Uterus (tissue), 4 donors: ENCODE results near the gene CD96. TPM values are rescaled to one million over a fixed set of nuclear protein-coding genes. Genes with fewer than 3 reads are reported as not detected.

Experiments
- DNase-seq, 2 donors: peaks; one replicate each; pipeline ENCODE4 v3.0.0-alpha.2; 2019 to 2020
- H3K27ac ChIP-seq, 2 donors: fragments of 200-600 bp; sonication (generic); 1 replicate in 1 of 2; 2 replicates in 1 of 2; pipeline ENCODE4 v1.5.1; 2016 to 2018
- H3K27me3 ChIP-seq, 2 donors: fragments of 200-600 bp; sonication (generic); one replicate each; pipeline ENCODE4 v1.5.1; 2018 to 2019; ENCODE audit warnings: control low read depth in 1 of 2
- H3K36me3 ChIP-seq, 2 donors: fragments of 200-600 bp; sonication (generic); one replicate each; pipeline ENCODE4 v1.5.1; 2019; ENCODE audit warnings: control low read depth in 1 of 2
- H3K4me1 ChIP-seq, 2 donors: fragments of 200-600 bp; sonication (generic); one replicate each; pipeline ENCODE4 v1.5.1; 2018 to 2019; ENCODE audit warnings: control low read depth in 1 of 2
- H3K4me3 ChIP-seq, 2 donors: fragments of 200-600 bp; sonication (generic); 1 replicate in 1 of 2; 2 replicates in 1 of 2; pipeline ENCODE4 v1.5.1; 2018 to 2019; ENCODE audit warnings: mild to moderate bottlenecking in 1 of 2
- H3K9me3 ChIP-seq, 2 donors: fragments of 200-600 bp; sonication (generic); one replicate each; pipeline ENCODE4 v1.5.1; 2019; ENCODE audit warnings: control low read depth in 1 of 2
- POLR2A ChIP-seq, 2 donors: fragments of 450-650 bp; IDR thresholded peaks; one replicate each; pipeline ENCODE4 v1.6.1; 2016; ENCODE audit warnings: antibody characterized with exemption in 2 of 2, mild to moderate bottlenecking in 1 of 2, moderate library complexity in 1 of 2
- intact Hi-C: fragments of 100-400 bp; cut with DNase I; formaldehyde crosslinking; loops from one replicate; pipeline ENCODE4 v1.15.1; 2023; ENCODE audit warnings: low total_unique reads
- total RNA-seq, 4 donors: library from RNA; depleted of rRNA in 3 of 4; stranded (reverse); fragments of >200 nt in 3 of 4; gene quantifications; one replicate each; pipeline versions ENCODE4 v1.1.0 to v1.2.4, GENCODE V29; 2014 to 2023
- TF ChIP-seq, protein P1 (sequence below), 4 experiments: fragments of 200-600 bp in 2 of 4; fragments of 450-650 bp in 2 of 4; sonication (generic) in 2 of 4; IDR thresholded peaks; one replicate each; pipeline ENCODE4 v1.5.1; 2016 to 2019; ENCODE audit warnings: antibody characterized with exemption in 4 of 4, mild to moderate bottlenecking in 2 of 4, moderate library complexity in 1 of 4
- donor health status: DM: yes; HTN: yes; CAD: no.

CD96 gene
- total RNA-seq, 4 donors from 2014 or later: 1.0 to 2.8 (median 2.2) TPM

DNA sequence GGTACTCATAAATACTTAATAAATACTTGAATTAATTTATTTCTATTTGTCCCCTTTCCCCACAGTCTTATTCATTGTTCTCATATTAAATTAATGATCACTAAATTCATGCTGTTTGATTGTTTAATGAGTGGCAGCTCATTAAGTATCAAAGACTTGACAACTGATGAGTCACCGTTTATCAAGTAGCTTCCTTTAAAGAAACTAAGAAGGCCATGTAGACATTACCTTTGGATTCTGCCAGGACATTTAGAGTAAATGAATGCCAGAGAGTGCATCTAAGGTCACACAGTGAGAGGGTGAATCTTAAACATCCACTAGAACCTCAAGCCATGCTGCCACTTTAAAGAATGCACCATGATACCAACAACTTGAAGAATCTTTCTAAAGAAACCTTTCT lies 29.3 kb downstream of the CD96 start:
- intact Hi-C loops: no loop called here
- DNase-seq: no peak
- no peaks in the 10 kb centered on the region for H3K36me3 ChIP-seq
- H3K9me3 ChIP-seq: no peaks in the 10 kb centered on the region
- H3K4me3 ChIP-seq: no peak overlapping the region
- TF ChIP-seq, protein P1, sequence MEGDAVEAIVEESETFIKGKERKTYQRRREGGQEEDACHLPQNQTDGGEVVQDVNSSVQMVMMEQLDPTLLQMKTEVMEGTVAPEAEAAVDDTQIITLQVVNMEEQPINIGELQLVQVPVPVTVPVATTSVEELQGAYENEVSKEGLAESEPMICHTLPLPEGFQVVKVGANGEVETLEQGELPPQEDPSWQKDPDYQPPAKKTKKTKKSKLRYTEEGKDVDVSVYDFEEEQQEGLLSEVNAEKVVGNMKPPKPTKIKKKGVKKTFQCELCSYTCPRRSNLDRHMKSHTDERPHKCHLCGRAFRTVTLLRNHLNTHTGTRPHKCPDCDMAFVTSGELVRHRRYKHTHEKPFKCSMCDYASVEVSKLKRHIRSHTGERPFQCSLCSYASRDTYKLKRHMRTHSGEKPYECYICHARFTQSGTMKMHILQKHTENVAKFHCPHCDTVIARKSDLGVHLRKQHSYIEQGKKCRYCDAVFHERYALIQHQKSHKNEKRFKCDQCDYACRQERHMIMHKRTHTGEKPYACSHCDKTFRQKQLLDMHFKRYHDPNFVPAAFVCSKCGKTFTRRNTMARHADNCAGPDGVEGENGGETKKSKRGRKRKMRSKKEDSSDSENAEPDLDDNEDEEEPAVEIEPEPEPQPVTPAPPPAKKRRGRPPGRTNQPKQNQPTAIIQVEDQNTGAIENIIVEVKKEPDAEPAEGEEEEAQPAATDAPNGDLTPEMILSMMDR (IDR thresholded peaks at IDR 0.05): no peak
- no peak for TF ChIP-seq POLR2A (IDR thresholded peaks at IDR 0.05)
- no peaks in the 10 kb centered on the region for H3K4me1 ChIP-seq
- H3K27me3 ChIP-seq: no peaks in the 10 kb centered on the region
- H3K27ac ChIP-seq: no peak overlapping the region

DNA sequence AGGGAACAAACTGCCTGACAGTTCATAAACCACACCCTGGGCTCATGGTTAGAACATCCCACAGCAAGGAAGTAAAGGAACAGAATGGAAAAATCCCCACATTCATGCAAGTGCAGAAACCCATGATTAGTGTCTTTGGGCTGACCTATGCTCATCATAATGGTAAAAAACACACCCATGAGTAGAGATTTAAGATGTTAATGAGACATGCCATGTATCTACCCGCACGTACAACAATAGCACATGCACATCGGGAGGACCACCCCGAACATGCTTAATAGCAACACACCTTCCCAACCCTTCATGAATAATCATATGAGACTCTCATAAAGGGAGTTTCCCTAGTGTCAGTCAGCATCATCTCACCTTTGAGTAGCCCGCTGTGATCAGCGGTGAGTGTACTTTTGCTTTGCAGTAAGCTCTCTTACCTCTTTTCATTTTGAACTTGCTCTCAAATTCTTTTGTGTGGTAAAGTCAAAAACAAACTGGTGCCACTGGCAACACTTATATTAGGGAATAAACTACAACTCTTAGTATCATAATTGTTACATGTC lies 30.0 kb downstream of the CD96 start:
- no peak for DNase-seq
- Histone ChIP-seq H3K36me3 (no peaks in the 10 kb centered on the region), H3K4me3 (no peak overlapping the region), H3K27ac (no peak overlapping the region), H3K4me1 (no peaks in the 10 kb centered on the region), H3K27me3 (no peaks in the 10 kb centered on the region), H3K9me3 (no peaks in the 10 kb centered on the region)
- intact Hi-C loops: no loop called here
- TF ChIP-seq, protein P1 (IDR thresholded peaks at IDR 0.05): no peak
- no peak for TF ChIP-seq POLR2A (IDR thresholded peaks at IDR 0.05)

DNA sequence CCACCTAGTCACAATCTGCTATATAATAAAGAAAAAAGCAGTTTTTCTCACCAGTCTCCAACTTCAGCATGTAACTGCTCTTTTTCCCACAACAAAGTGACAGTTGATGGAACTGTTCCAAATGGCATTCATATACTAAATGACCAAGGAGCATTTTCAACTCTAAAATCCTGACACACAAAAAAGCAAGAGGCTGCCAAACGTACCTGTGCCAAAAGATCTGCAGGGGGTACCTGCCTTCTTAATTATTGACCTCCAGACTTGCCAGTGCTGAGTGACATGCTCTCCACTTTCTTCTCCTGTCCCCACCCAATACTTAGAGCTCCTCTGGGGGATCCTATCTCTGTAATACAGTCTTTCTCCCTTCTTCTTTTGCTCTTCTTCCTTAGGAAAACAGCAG lies 35.1 kb downstream of the CD96 start:
- Histone ChIP-seq H3K36me3 (no peaks in the 10 kb centered on the region), H3K27me3 (no peaks in the 10 kb centered on the region), H3K4me1 (no peaks in the 10 kb centered on the region), H3K4me3 (no peak overlapping the region), H3K27ac (no peak overlapping the region), H3K9me3 (no peaks in the 10 kb centered on the region)
- intact Hi-C loops: no loop called here
- DNase-seq: no peak
- TF ChIP-seq, protein P1 (IDR thresholded peaks at IDR 0.05): no peak
- no peak for TF ChIP-seq POLR2A (IDR thresholded peaks at IDR 0.05)

DNA sequence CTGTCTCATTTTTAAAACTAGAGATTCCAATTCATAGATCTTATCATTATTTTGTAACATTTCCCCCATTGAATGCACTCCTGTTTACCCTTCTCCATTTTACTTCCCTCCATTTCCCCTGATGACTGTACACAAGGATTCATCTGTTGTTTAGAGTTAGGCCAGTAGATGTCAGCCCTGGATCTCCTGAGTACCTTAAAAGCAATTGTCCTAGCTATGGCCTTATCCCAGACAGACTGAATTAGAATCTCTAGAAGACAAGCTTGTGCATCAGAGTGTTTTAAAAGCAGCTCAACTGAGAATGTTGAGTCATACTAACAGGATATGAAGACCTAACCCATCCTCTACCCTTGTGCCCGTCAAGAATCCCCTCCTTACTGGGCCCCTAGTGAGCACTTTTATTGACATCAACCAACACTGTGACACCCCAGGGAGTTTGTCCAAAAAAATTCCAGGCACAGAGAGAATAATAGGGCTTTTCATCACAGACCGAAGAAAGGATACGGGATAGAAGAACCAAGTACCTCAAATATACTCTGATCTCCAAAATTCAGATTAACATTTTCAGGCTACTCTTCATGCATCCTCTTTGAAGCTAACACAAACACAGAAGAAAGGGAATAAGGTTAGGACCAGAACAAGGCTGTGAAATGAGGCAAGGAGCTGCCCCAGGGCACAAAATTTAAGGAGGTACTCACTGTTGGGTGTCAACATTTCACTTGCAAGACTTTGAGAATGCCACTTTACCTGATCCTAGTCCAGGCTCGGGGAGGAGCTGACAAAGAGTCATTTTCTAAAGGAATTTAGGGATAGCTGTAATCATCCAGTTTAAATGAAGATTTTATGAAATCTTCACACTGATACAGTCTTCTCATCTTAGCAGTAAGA lies 36.0 kb downstream of the CD96 start:
- no peak overlapping the region for H3K4me3 ChIP-seq
- TF ChIP-seq, protein P1 (IDR thresholded peaks at IDR 0.05): no peak
- no peak for TF ChIP-seq POLR2A (IDR thresholded peaks at IDR 0.05)
- H3K9me3 ChIP-seq: no peaks in the 10 kb centered on the region
- intact Hi-C loops: no loop called here
- no peak for DNase-seq
- no peaks in the 10 kb centered on the region for H3K4me1 ChIP-seq
- no peak overlapping the region for H3K27ac ChIP-seq
- H3K27me3 ChIP-seq: no peaks in the 10 kb centered on the region
- no peaks in the 10 kb centered on the region for H3K36me3 ChIP-seq

DNA sequence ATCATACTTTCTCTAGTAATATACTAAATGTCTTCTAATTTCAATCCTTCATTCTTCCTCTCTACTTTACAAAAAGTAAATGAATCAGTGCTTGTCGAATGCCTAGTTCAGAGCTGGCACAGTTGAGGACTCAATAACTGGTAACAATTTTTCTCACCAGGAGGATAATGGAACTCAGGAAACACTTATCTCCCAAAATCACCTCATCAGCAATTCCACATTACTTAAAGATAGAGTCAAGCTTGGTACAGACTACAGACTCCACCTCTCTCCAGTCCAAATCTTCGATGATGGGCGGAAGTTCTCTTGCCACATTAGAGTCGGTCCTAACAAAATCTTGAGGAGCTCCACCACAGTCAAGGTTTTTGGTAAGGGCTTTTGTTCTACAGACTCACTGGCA lies 36.9 kb downstream of the CD96 start:
- DNase-seq: no peak
- H3K27me3 ChIP-seq: no peaks in the 10 kb centered on the region
- no peaks in the 10 kb centered on the region for H3K9me3 ChIP-seq
- H3K27ac ChIP-seq: no peak overlapping the region
- H3K4me3 ChIP-seq: no peak overlapping the region
- no peaks in the 10 kb centered on the region for H3K36me3 ChIP-seq
- intact Hi-C loops: no loop called here
- H3K4me1 ChIP-seq: no peaks in the 10 kb centered on the region
- TF ChIP-seq POLR2A (IDR thresholded peaks at IDR 0.05): no peak
- TF ChIP-seq, protein P1 (IDR thresholded peaks at IDR 0.05): no peak
